Activated B cell treated with CpG ODN at 0.5 μM for 24 hours (primary cell): ENCODE results near the gene MRPL4. TPM values are rescaled to one million over a fixed set of nuclear protein-coding genes. Genes with fewer than 3 reads are reported as not detected.
"Not testable (repeated sequence)": the region's sequence is repeated elsewhere in the genome, so short reads cannot be mapped to it uniquely, and the experiment has no call there.

Experiments
- ATAC-seq: fragments of 200-7000 bp; cut with Tn5 transposase; one replicate; pipeline ENCODE4 v1.10.0; 2021; ENCODE audit warnings: low read depth, mild to moderate bottlenecking, moderate library complexity
- CTCF ChIA-PET: fragments of 350-600 bp; sonication (Branson Sonifier 250); formaldehyde crosslinking; loops from one replicate; lab custom pipeline; 2021; ENCODE audit warnings: antibody characterized with exemption; lab: Charles Lee
- POLR2A ChIA-PET: fragments of 350-600 bp; sonication (Branson Sonifier 250); formaldehyde crosslinking; loops from one replicate; lab custom pipeline; 2021; ENCODE audit warnings: antibody characterized with exemption; lab: Charles Lee
- DNase-seq: peaks from one replicate; pipeline ENCODE4 v3.0.0; 2022
- H3K27ac Mint-ChIP-seq: one replicate; pipeline ENCODE4 v1.8.0; 2020; ENCODE audit warnings: mixed read lengths
- H3K27me3 Mint-ChIP-seq: one replicate; pipeline ENCODE4 v1.8.0; 2021; ENCODE audit warnings: mixed read lengths
- H3K36me3 Mint-ChIP-seq: one replicate; pipeline ENCODE4 v1.8.0; 2021; ENCODE audit warnings: low read depth, mixed read lengths
- H3K4me1 Mint-ChIP-seq: one replicate; pipeline ENCODE4 v1.8.0; 2021; ENCODE audit warnings: mixed read lengths
- H3K4me3 Mint-ChIP-seq: one replicate; pipeline ENCODE4 v1.8.0; 2020; ENCODE audit warnings: mild to moderate bottlenecking, mixed read lengths
- H3K9me3 Mint-ChIP-seq: one replicate; pipeline ENCODE4 v1.8.0; 2020; ENCODE audit warnings: mixed read lengths
- intact Hi-C: fragments of 100-400 bp; cut with micrococcal nuclease; formaldehyde crosslinking; loops from one replicate; pipeline ENCODE4 v1.15.1; 2024
- total RNA-seq: library from RNA; stranded (reverse); gene quantifications from 2 replicates; pipeline ENCODE4 v1.2.3, GENCODE V29; 2022
- TF ChIP-seq, protein P1 (sequence below): fragments of 200-600 bp; IDR thresholded peaks from one replicate; pipeline ENCODE4 v1.8.0; 2022; ENCODE audit warnings: antibody characterized with exemption, mild to moderate bottlenecking

The MRPL4 gene
- total RNA-seq, 1 donor from 2014 or later: 66.9 TPM

DNA sequence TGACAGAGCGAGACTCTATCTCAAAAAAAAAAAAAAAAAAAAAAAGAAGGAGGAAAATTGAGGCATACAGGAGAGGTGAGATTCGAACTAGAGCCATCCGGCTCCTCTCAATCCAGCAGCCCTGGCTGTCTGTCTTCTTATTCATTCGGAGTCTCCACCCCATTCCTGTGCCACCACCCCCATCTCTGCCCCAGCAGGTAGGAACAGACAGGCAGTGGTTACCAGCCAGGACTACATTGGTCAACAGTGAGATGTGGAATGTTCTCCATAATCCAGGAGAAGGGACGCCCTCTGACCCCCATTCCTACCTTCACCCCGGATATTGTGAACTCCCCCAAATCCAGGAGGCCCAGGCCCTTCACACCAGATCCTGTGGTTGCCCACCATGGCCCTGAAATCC lies 14.3 kb upstream of the MRPL4 start:
- Mint-ChIP-seq H3K36me3 (no peaks in the 10 kb centered on the region), H3K9me3 (no peaks in the 10 kb centered on the region), H3K4me3 (no peak overlapping the region), H3K4me1 (peaks cover 48% of the 10 kb centered on the region), H3K27me3 (no peaks in the 10 kb centered on the region), H3K27ac (peak overlapping the region; percentile 35)
- ATAC-seq: no peak
- TF ChIP-seq, protein P1, sequence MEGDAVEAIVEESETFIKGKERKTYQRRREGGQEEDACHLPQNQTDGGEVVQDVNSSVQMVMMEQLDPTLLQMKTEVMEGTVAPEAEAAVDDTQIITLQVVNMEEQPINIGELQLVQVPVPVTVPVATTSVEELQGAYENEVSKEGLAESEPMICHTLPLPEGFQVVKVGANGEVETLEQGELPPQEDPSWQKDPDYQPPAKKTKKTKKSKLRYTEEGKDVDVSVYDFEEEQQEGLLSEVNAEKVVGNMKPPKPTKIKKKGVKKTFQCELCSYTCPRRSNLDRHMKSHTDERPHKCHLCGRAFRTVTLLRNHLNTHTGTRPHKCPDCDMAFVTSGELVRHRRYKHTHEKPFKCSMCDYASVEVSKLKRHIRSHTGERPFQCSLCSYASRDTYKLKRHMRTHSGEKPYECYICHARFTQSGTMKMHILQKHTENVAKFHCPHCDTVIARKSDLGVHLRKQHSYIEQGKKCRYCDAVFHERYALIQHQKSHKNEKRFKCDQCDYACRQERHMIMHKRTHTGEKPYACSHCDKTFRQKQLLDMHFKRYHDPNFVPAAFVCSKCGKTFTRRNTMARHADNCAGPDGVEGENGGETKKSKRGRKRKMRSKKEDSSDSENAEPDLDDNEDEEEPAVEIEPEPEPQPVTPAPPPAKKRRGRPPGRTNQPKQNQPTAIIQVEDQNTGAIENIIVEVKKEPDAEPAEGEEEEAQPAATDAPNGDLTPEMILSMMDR: no peak
- DNase-seq: no peak
- ChIA-PET POLR2A (interaction anchor here (0.6 to 2.2 kb wide), 5 partner anchors 12 to 141 kb away, joined by 4 to 15 read pairs (median 6); partner anchors contain the start of gene MRPL4), CTCF (no interaction called here)
- intact Hi-C loops: loop anchor here (2.0 to 10.0 kb wide), 6 partner anchors 33 to 857 kb away; partner anchors contain the start of genes ANGPTL6, CDKN2D, DNMT1 and ICAM1

DNA sequence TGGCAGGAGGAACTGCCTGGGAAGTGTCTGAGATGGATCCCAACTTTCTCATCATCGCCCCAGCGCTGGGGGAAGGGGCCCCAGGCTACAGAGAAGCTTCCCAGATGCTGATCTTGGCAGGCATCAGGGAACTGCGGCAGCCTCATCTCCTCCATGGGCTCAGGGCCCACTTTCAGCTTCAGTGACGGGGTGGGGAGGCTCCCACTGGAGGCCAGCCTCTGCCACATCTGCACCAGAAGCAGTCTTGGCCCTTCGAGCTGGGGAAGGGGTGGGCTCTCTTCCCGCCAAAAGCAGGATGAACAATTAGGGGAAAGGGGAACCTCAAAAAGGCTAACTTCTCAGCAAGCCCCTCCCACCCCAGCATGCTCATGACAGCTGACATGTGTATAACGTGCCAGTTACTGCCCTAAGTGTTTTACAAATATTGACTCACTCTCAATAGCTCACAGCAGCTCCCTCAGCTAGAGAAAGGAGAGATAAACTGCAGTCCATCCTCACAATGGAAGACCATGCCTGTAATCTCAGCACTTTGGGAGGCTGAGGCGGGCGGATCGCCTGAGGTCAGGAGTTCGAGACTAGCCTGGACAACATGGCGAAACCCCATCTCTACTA lies 13.7 kb upstream of the MRPL4 start:
- Mint-ChIP-seq H3K27ac (peak overlapping the region; percentile 73), H3K9me3 (no peaks in the 10 kb centered on the region), H3K27me3 (no peaks in the 10 kb centered on the region), H3K36me3 (no peaks in the 10 kb centered on the region), H3K4me3 (no peak overlapping the region), H3K4me1 (peaks cover 51% of the 10 kb centered on the region)
- POLR2A ChIA-PET: interaction anchor here (0.6 to 2.0 kb wide), 5 partner anchors 12 to 134 kb away, joined by 4 to 10 read pairs (median 5); partner anchors contain the start of genes ICAM1 and MRPL4
- intact Hi-C loops: loop anchor here (5.0 to 10.0 kb wide), 3 partner anchors 327 to 857 kb away; partner anchors contain the start of genes CDKN2D, ILF3 and KRI1
- TF ChIP-seq, protein P1: no peak
- ATAC-seq (no peak), DNase-seq (no peak)
- CTCF ChIA-PET: interaction anchor here (0.9 to 1.2 kb wide), 2 partner anchors 12 to 19 kb away, joined by 4 read pairs; no protein-coding TSS in a partner anchor

DNA sequence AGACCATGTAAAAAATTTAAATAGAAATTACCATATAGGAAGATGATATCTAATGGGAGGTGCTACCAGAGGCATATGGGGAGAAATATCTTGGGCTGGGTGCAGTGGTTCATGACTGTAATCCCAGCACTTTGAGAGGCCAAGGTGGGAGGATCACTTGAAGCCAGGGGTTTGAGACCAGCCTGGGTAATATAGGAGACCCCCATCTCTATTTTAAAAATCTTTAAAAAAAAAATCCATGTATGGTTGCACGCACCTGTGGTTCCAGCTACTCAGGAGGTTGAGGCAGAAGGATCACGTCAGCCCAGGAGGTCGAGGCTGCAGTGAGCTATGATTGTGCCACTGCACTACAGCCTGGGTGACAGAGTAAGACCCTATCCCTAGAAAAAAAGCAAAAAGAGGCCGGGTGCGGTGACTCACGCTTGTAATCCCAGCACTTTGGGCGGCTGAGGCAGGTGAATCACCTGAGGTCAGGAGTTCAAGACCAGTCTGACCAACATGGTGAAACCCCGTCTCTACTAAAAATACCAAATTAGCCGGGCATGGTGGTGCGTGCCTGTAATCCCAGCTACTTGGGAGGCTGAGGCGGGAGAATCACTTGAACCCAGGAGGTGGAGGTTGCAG lies 10.1 kb upstream of the MRPL4 start:
- POLR2A ChIA-PET, H3K4me3 Mint-ChIP-seq, H3K27ac Mint-ChIP-seq, DNase-seq, ATAC-seq, H3K36me3 Mint-ChIP-seq, intact Hi-C loops, H3K9me3 Mint-ChIP-seq, H3K27me3 Mint-ChIP-seq: not testable (repeated sequence)
- CTCF ChIA-PET: interaction anchor here (2.0 kb wide), 1 partner anchor 8 kb away, joined by 8 read pairs; no protein-coding TSS in a partner anchor
- peaks cover 47% of the 10 kb centered on the region for H3K4me1 Mint-ChIP-seq

DNA sequence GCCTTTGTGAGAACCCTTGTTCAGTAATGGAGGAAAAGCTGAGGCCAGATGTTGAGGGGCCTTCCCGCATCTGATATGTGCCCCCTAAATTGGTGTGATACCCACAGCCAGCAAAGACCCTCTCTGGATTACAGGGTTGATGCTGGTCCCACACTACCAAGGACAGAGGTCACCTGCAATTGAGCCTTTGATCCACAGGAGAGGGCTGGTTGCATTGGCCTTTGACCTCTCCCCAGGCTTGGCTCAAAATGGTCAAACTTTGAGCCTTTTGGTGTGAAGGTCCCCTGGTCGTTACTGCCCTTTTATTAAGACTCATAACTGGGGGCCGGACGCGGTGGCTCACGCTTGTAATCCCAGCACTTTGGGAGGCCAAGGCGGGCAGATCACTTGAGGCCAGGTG lies 8.4 kb upstream of the MRPL4 start:
- no peaks in the 10 kb centered on the region for H3K9me3 Mint-ChIP-seq
- DNase-seq (no peak), ATAC-seq (no peak)
- H3K27me3 Mint-ChIP-seq: no peaks in the 10 kb centered on the region
- no peak overlapping the region for H3K27ac Mint-ChIP-seq
- TF ChIP-seq, protein P1: no peak
- no peak overlapping the region for H3K4me3 Mint-ChIP-seq
- ChIA-PET POLR2A (interaction anchor here (0.7 kb wide), 1 partner anchor 10 kb away, joined by 6 read pairs; no protein-coding TSS in a partner anchor), CTCF (no interaction called here)
- intact Hi-C loops: no loop called here
- H3K4me1 Mint-ChIP-seq: peaks cover 46% of the 10 kb centered on the region
- no peaks in the 10 kb centered on the region for H3K36me3 Mint-ChIP-seq

DNA sequence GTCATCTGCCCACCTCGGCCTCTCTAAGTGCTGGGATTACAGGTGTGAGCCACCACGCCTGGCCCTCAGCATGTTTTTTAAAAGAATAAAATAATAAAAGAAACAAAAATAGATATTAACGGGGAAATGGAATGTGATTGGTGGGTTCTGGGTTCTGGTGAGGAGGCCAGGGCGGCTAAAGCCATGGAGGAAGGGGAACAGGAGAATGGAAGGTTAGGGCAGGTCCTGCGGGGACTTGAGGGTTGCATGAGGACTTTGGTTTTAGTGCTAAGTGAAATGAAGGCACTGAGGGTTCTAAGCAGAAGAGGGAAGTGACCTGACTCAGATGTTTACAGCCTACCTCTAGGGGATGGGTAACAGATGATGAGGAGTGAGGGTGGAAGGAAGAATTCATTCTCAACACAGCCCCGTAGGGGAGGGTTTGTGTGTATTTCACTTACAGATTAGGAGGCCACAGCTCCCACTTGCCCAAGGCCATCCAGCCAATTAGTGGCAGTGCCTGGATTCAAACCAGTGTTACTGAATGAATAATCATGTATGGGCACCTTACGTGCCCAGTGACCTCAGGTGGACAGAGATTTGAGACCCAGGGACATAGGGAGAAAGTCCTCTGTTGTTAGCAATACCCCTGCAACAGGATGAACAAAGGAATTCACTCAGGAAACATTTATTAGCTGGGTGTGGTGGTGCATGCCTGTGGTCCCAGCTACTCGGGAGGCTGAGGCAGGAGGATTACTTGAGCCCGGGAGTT lies 6.7 kb upstream of the MRPL4 start:
- ChIA-PET POLR2A (interaction anchor here (0.6 to 2.4 kb wide), 3 partner anchors 10 to 159 kb away, joined by 4 to 11 read pairs (median 6); no protein-coding TSS in a partner anchor), CTCF (interaction anchor here (0.9 kb wide), 1 partner anchor 26 kb away, joined by 3 read pairs; no protein-coding TSS in a partner anchor)
- intact Hi-C loops: no loop called here
- TF ChIP-seq, protein P1: no peak
- no peak for DNase-seq
- peak overlapping the region; percentile 33 for H3K27ac Mint-ChIP-seq
- H3K27me3 Mint-ChIP-seq: no peaks in the 10 kb centered on the region
- H3K4me1 Mint-ChIP-seq: peaks cover 35% of the 10 kb centered on the region
- H3K4me3 Mint-ChIP-seq: no peak overlapping the region
- H3K36me3 Mint-ChIP-seq: no peaks in the 10 kb centered on the region
- H3K9me3 Mint-ChIP-seq: no peaks in the 10 kb centered on the region
- peak; percentile 81 for ATAC-seq
